ENCODE measurements around the gene SCIN. TPM values are rescaled to one million over a fixed set of nuclear protein-coding genes. Genes with fewer than 3 reads are reported as not detected.
A peak's percentile ranks its signal among the peaks of the same experiment; 100 is the strongest.
"Not testable (repeated sequence)": the region's sequence is repeated elsewhere in the genome, so short reads cannot be mapped to it uniquely, and the experiment has no call there.

The SCIN gene
- total RNA-seq, 1 donor, result 4.3 TPM

DNA sequence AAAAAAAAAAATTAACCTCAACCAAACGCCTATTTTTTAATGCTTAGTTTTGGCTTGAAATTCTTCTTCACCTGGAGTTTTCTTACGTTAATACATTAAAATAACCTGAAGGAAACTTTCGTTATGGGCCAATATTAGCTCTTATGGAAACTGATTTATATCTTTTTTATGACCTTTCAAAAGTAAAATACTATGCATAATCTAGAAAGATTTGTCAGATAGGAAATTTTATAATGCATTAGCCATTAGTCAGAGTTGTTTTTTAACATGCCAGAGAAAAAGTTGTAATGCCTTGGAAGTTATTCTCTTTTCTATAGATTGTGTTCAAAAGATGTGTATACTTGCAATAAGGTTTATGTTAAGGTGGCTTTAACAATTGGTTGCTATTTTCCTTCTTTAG lies 82.6 kb downstream of the SCIN start:
- TF ChIP-seq, protein P1, sequence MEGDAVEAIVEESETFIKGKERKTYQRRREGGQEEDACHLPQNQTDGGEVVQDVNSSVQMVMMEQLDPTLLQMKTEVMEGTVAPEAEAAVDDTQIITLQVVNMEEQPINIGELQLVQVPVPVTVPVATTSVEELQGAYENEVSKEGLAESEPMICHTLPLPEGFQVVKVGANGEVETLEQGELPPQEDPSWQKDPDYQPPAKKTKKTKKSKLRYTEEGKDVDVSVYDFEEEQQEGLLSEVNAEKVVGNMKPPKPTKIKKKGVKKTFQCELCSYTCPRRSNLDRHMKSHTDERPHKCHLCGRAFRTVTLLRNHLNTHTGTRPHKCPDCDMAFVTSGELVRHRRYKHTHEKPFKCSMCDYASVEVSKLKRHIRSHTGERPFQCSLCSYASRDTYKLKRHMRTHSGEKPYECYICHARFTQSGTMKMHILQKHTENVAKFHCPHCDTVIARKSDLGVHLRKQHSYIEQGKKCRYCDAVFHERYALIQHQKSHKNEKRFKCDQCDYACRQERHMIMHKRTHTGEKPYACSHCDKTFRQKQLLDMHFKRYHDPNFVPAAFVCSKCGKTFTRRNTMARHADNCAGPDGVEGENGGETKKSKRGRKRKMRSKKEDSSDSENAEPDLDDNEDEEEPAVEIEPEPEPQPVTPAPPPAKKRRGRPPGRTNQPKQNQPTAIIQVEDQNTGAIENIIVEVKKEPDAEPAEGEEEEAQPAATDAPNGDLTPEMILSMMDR (IDR thresholded peaks at IDR 0.05; ENCODE audit: insufficient read depth, low read depth, low read length), result no peak
- H3K4me3 ChIP-seq (ENCODE audit: low read depth, low read length), result no peak overlapping the region
- DNase-seq (ENCODE audit: low read depth), result no peak

DNA sequence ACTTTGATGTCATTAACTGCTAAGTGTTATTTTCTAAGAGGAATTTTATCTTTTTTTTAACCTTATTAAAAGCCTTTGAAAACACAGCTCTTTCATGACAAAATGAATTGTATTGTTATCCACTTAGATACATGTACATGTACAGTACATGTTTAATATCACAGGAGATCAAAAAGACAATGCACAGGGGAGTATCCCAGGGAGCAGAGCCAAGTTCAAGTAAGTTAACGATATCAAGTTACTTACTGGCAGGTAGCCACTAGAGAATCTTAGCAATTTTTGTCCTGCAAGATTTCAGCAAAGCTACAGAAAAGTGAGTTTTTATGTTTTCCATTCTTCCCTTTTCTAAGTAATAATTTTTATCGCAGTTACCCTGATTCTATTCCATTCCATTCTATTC lies 83.0 kb downstream of the SCIN start:
- TF ChIP-seq, protein P1 (IDR thresholded peaks at IDR 0.05; ENCODE audit: insufficient read depth, low read depth, low read length), result no peak
- peak; percentile 21 for DNase-seq (ENCODE audit: low read depth)
- H3K4me3 ChIP-seq (ENCODE audit: low read depth, low read length), result no peak overlapping the region

DNA sequence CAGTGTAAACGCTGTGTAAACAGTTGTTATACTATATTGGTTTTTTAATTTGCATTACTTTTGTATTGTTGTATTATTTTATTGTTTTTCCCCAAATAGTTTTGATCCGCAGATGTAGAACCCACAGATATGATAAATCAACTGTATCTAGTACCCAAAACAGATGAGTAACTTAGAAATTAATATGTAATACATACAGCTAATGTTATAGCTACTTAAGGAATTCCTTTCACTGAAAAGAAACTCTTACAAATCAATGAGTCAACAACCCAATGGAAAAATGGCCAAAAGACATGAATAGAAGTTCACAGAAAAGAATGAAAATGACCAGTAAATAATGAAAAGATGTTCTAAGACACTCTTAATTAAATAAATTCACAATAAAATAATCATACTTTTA lies 84.6 kb downstream of the SCIN start:
- H3K4me3 ChIP-seq (ENCODE audit: low read depth, low read length), result no peak overlapping the region
- no peak for DNase-seq (ENCODE audit: low read depth)
- TF ChIP-seq, protein P1 (IDR thresholded peaks at IDR 0.05; ENCODE audit: insufficient read depth, low read depth, low read length), result no peak

DNA sequence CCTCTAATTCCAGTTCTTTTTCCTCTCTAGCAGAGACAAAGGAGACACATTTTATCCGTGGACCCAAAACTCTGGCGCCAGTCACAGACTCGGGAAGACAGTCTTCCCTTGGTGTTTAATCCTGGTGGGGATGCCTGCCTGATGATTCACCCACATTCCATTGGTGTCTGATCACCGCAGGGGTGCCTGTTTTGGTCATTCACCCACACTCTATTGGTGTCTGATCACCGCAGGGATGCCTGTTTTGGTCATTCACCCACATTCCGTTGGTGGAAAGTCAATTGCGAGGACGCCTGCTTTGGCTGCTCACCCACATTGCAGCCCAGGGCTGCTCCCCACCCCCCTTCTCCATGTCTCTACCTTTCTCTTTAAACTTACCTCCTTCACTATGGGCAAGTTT lies 89.9 kb downstream of the SCIN start:
- not testable (repeated sequence) for H3K4me3 ChIP-seq (ENCODE audit: low read depth, low read length)
- DNase-seq (ENCODE audit: low read depth), result peak; percentile 71

DNA sequence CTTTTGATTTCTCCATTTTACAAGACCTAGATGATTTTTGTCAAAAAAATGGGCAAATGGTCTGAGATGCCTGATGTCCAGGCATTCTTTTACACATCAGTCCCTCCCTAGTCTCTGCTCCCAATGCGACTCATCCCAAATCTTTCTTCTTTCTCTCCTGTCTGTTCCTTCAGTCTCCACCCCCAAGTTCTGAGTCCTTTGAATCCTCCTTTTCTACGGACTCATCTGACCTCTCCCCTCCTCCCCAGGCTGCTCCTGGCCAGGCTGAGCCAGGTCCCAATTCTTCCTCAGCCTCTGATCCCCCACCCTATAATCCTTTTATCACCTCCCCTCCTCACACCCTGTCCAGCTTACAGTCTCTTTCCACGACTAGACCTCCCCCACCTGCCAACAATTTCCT lies 90.5 kb downstream of the SCIN start:
- not testable (repeated sequence) for H3K4me3 ChIP-seq (ENCODE audit: low read depth, low read length); DNase-seq (ENCODE audit: low read depth)

DNA sequence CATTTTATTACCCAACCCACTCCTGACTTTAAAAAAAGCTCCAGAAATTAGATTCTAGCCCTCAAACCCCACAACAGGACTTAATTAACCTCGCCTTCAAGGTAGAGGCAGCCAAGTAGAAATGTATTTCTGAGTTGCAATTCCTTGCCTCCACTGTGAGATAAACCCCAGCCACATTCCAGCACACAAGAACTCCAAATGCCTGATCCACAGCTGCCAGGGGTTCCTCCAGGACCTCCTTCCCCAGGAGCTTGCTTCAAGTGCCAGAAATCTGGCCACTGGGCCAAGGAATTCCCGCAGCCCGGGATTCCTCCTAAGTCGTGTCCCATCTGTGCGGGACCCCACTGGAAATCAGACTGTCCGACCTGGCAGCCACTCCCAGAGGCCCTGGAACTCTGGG lies 91.1 kb downstream of the SCIN start:
- TF ChIP-seq, protein P1 (IDR thresholded peaks at IDR 0.05; ENCODE audit: insufficient read depth, low read depth, low read length), result no peak
- DNase-seq (ENCODE audit: low read depth), result no peak
- no peak overlapping the region for H3K4me3 ChIP-seq (ENCODE audit: low read depth, low read length)

DNA sequence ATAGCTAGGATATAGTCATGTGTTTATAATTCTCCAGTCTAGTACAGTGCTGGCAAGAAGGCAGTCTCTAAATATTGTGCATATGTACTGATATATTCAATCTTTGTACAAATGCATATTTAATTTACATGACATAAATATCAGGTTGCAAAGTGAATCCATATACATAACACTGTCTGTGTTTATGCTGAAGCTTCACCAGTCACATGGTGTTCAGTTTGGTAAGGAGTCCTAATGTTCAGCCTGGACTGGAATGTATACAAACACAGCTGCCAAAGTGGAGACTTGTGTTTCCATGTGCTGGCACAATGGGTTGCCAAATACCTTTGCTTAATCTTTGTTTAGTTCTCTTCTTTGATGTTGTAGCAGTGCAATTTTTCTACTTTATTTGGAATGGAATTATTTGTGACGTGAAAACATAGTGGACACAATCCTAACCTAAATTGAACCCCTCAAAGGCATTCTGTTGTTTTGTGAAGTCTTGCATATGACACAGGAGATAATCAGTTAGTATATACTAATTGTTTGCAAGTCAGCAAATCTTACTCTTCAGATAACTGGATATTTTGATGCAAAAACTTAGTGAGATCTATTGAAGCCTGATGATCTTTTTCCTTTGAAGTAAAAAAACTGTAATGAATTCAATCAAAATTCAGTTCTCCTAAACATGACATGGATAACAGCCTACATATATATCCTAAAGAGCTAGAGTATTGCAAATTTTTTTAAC lies 99.6 kb downstream of the SCIN start:
- DNase-seq (ENCODE audit: low read depth), result peak; percentile 83
- TF ChIP-seq, protein P1 (IDR thresholded peaks at IDR 0.05; ENCODE audit: insufficient read depth, low read depth, low read length), result no peak
- H3K4me3 ChIP-seq (ENCODE audit: low read depth, low read length), result no peak overlapping the region
